Smooth muscle cell (in vitro differentiated cells): ENCODE data around the gene ALKBH5. TPM values are rescaled to one million over a fixed set of nuclear protein-coding genes. Genes with fewer than 3 reads are reported as not detected.

Experiments used
- DNase-seq: peaks from one replicate; lab custom pipeline; 2025; ENCODE audit not compliant: unreplicated experiment; lab: John Stamatoyannopoulos, UW
- H2AFZ ChIP-seq: fragments of 200-600 bp; sonication (generic); 2 replicates; pipeline ENCODE4 v1.6.0; 2016; ENCODE audit warnings: antibody characterized with exemption, low read depth, mild to moderate bottlenecking
- H3F3A ChIP-seq: fragments of 200-600 bp; sonication (generic); 2 replicates; pipeline ENCODE4 v1.6.0; 2017; ENCODE audit warnings: antibody characterized with exemption, low read depth
- H3K27ac ChIP-seq: fragments of 200-600 bp; sonication (generic); 2 replicates; pipeline ENCODE4 v1.5.1; 2016; ENCODE audit warnings: low read depth, mild to moderate bottlenecking
- H3K27me3 ChIP-seq: fragments of 200-600 bp; sonication (generic); 2 replicates; pipeline ENCODE4 v1.6.1; 2016; ENCODE audit warnings: low read depth, mild to moderate bottlenecking
- H3K36me3 ChIP-seq: fragments of 200-600 bp; sonication (generic); 2 replicates; pipeline ENCODE4 v1.5.1; 2016; ENCODE audit warnings: low read depth
- H3K4me1 ChIP-seq: fragments of 200-600 bp; sonication (generic); 2 replicates; pipeline ENCODE4 v1.5.1; 2016; ENCODE audit warnings: low read depth
- H3K4me2 ChIP-seq: fragments of 200-600 bp; sonication (generic); 2 replicates; pipeline ENCODE4 v1.6.0; 2016; ENCODE audit warnings: mild to moderate bottlenecking
- H3K4me3 ChIP-seq: fragments of 200-600 bp; sonication (generic); 2 replicates; pipeline ENCODE4 v1.5.1; 2016; ENCODE audit warnings: mild to moderate bottlenecking
- H3K79me2 ChIP-seq: fragments of 200-600 bp; sonication (generic); 2 replicates; pipeline ENCODE4 v1.6.0; 2016; ENCODE audit warnings: low read depth, mild to moderate bottlenecking
- H3K9ac ChIP-seq: fragments of 200-600 bp; sonication (generic); 2 replicates; pipeline ENCODE4 v1.6.0; 2016; ENCODE audit warnings: low read depth
- H3K9me3 ChIP-seq: fragments of 200-600 bp; sonication (generic); replicated peaks from 2 replicates; pipeline ENCODE4 v1.5.1; 2016; ENCODE audit warnings: low read depth
- H4K20me1 ChIP-seq: fragments of 200-600 bp; sonication (generic); 2 replicates; pipeline ENCODE4 v1.6.0; 2016; ENCODE audit warnings: low read depth
- WGBS: methylation state at CpG from one replicate; pipeline ENCODE4 v1.1.7; 2016; ENCODE audit warnings: low lambda C conversion rate; 5-methylcytosine and 5-hydroxymethylcytosine counted together
- polyA plus RNA-seq: library from polyadenylated mRNA; unstranded; fragments of >200 nt; fragmentation: Nextera tagmentation; extraction: Ambion mirVana; gene quantifications from 2 replicates; pipeline ENCODE4 v1.2.1, GENCODE V29; 2016
- total RNA-seq: library from RNA; depleted of rRNA; stranded (reverse); fragments of >200 nt; gene quantifications from 2 replicates; pipeline ENCODE4 v1.2.3, GENCODE V29; 2014
- TF ChIP-seq, protein P1 (sequence below): fragments of 200-600 bp; sonication (generic); IDR thresholded peaks from 2 replicates; pipeline ENCODE4 v1.5.1; 2017; ENCODE audit warnings: borderline replicate concordance, mild to moderate bottlenecking, antibody characterized with exemption; ENCODE audit not compliant: insufficient read depth, poor library complexity, severe bottlenecking

The ALKBH5 gene
- total and polyA plus RNA-seq, 2 experiments from 2014 or later: 93.1 to 119 TPM

DNA sequence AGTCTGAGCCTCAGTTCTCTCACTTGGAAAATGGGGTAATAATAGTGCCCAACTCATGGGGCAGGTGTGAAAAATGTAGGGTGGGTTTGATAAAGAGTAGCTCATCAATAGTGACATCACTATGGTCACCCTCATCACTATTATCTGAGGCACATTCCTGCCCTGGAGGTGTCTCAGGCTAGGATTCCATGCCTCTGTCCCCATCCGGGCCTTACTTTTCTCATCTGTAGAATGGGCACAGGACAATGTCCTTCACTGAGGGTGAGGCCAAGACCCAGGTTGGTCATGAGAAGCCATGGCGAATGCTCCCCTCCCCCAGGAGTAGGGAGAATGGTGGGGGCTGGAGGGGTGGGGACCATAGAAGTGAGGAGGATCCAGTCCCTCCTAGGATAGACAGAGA lies 44.5 kb upstream of the ALKBH5 start:
- no peak overlapping the region for H3K4me3 ChIP-seq
- no peaks in the 10 kb centered on the region for H3F3A ChIP-seq
- H3K9ac ChIP-seq: no peak overlapping the region
- H3K4me1 ChIP-seq: no peaks in the 10 kb centered on the region
- TF ChIP-seq, protein P1, sequence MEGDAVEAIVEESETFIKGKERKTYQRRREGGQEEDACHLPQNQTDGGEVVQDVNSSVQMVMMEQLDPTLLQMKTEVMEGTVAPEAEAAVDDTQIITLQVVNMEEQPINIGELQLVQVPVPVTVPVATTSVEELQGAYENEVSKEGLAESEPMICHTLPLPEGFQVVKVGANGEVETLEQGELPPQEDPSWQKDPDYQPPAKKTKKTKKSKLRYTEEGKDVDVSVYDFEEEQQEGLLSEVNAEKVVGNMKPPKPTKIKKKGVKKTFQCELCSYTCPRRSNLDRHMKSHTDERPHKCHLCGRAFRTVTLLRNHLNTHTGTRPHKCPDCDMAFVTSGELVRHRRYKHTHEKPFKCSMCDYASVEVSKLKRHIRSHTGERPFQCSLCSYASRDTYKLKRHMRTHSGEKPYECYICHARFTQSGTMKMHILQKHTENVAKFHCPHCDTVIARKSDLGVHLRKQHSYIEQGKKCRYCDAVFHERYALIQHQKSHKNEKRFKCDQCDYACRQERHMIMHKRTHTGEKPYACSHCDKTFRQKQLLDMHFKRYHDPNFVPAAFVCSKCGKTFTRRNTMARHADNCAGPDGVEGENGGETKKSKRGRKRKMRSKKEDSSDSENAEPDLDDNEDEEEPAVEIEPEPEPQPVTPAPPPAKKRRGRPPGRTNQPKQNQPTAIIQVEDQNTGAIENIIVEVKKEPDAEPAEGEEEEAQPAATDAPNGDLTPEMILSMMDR: no peak
- no peak overlapping the region for H3K4me2 ChIP-seq
- no peak for DNase-seq
- no peaks in the 10 kb centered on the region for H3K9me3 ChIP-seq
- H2AFZ ChIP-seq: no peak overlapping the region
- 97% methylated on average over 2 of the region's 2 CpGs for WGBS
- no peaks in the 10 kb centered on the region for H3K36me3 ChIP-seq
- H3K27me3 ChIP-seq: no peaks in the 10 kb centered on the region
- no peaks in the 10 kb centered on the region for H4K20me1 ChIP-seq
- no peak overlapping the region for H3K27ac ChIP-seq
- no peaks in the 10 kb centered on the region for H3K79me2 ChIP-seq

DNA sequence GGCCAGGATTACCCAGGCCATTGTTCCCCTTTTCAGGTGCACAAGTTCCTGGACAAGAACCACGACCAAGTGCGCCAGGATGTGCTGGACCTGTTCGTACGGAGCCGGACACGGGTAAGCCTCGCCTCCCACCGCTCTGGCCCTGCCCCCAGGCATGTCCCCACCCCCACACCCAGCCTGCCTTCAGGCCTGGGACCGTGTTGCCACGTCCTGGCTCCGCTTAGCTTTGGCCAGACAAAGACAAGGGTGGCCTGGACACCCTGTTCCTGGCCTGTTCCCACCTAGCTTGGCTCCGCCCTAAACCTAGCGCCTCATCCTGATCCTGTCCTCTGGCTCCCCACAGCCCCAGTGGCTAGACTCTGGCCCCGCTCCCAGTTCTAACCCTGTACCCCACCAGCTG lies 44.1 kb upstream of the ALKBH5 start:
- no peaks in the 10 kb centered on the region for H3K4me1 ChIP-seq
- H3K27me3 ChIP-seq: no peaks in the 10 kb centered on the region
- H3K36me3 ChIP-seq: no peaks in the 10 kb centered on the region
- H3K27ac ChIP-seq: no peak overlapping the region
- no peak overlapping the region for H3K4me3 ChIP-seq
- TF ChIP-seq, protein P1: no peak
- no peaks in the 10 kb centered on the region for H3K79me2 ChIP-seq
- H3K4me2 ChIP-seq: no peak overlapping the region
- H3F3A ChIP-seq: no peaks in the 10 kb centered on the region
- no peak overlapping the region for H2AFZ ChIP-seq
- DNase-seq: no peak
- no peaks in the 10 kb centered on the region for H4K20me1 ChIP-seq
- 87% methylated on average over 7 of the region's 14 CpGs for WGBS
- no peak overlapping the region for H3K9ac ChIP-seq
- no peaks in the 10 kb centered on the region for H3K9me3 ChIP-seq

DNA sequence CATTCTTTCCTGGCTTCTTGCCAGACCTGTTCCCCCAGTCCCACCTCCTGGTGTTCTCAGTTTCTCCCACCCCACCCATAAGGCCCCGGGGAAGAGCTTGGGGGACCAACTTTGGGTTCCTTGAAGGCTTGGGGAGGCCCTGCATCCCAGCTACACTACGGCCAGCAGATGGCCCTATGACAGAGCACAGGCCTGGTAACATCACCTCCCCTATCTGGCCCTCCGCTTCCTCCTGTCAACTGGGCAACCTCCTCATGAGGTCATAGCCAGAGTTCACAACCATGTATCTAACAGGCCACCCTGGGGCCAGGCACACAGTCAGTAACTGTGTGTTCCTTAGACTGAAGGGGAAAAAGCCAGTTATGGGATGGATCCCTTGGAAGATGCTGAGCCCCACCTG lies 43.7 kb upstream of the ALKBH5 start:
- 56% methylated on average over 3 of the region's 3 CpGs for WGBS
- no peak for DNase-seq

DNA sequence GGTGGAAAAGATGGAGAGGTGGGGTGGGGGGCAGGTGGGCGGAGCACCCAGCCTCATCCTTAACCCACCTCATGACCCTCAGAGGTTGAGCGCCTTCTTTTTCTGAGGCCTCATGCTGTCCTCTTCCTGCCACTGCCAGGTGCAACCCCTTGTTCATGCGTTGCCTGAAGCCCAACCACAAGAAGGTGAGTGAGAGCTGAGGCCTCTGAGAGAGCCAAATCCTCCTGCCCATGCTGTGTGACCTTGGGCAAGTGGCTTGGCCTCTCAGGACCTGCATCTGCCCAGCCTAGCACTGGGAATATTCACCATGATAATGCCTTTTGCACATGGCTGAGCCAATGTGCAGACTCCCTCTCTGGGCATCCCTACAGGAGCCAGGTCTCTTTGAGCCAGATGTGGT lies 43.0 kb upstream of the ALKBH5 start:
- Histone ChIP-seq H3K27ac (no peak overlapping the region), H3K79me2 (no peaks in the 10 kb centered on the region), H3K4me1 (no peaks in the 10 kb centered on the region), H3K4me2 (no peak overlapping the region), H3K9ac (no peak overlapping the region), H3K4me3 (no peak overlapping the region), H3K27me3 (no peaks in the 10 kb centered on the region), H2AFZ (no peak overlapping the region), H3F3A (no peaks in the 10 kb centered on the region), H3K9me3 (no peaks in the 10 kb centered on the region), H3K36me3 (no peaks in the 10 kb centered on the region), H4K20me1 (no peaks in the 10 kb centered on the region)
- DNase-seq: no peak
- TF ChIP-seq, protein P1: no peak
- WGBS: 100% methylated on average over 3 of the region's 3 CpGs

More for the DNA sequence above, 43.7 kb upstream of the ALKBH5 start:
- Histone ChIP-seq H3K4me1 (no peaks in the 10 kb centered on the region), H3K9ac (no peak overlapping the region), H3K4me3 (no peak overlapping the region), H3K36me3 (no peaks in the 10 kb centered on the region), H3F3A (no peaks in the 10 kb centered on the region), H3K4me2 (no peak overlapping the region), H3K9me3 (no peaks in the 10 kb centered on the region), H2AFZ (no peak overlapping the region), H3K27me3 (no peaks in the 10 kb centered on the region), H4K20me1 (no peaks in the 10 kb centered on the region), H3K27ac (no peak overlapping the region), H3K79me2 (no peaks in the 10 kb centered on the region)
- TF ChIP-seq, protein P1: peak; percentile 15
